Panc1 (cell line): ENCODE results near the gene SUPT20HL2. TPM values are rescaled to one million over a fixed set of nuclear protein-coding genes. Genes with fewer than 3 reads are reported as not detected.

Experiments
- ATAC-seq: fragments of 200-7000 bp; cut with Tn5 transposase; 2 replicates; pipeline ENCODE4 v1.9.1; 2020; ENCODE audit warnings: mild to moderate bottlenecking, moderate library complexity
- BruUV-seq: library from RNA; stranded (reverse); fragments of 400-500 nt; replicated peaks from 2 replicates; lab custom pipeline; 2021; lab: Mats Ljungman, UMichigan
- CTCF ChIA-PET: fragments of 300-600 bp; sonication (Branson Sonifier 250); formaldehyde crosslinking; loops from one replicate; lab custom pipeline; 2022; ENCODE audit warnings: antibody characterized with exemption; lab: Charles Lee
- POLR2A ChIA-PET: fragments of 300-600 bp; sonication (Branson Sonifier 250); formaldehyde crosslinking; loops from one replicate; lab custom pipeline; 2022; ENCODE audit warnings: antibody characterized with exemption; lab: Charles Lee
- DNase-seq: peaks from one replicate; pipeline ENCODE4 v3.0.0-alpha.2; 2010; ENCODE audit warnings: low read depth, low spot score
- H3K27ac ChIP-seq: 2 replicates; pipeline ENCODE4 v1.5.1; 2011; ENCODE audit warnings: mild to moderate bottlenecking, low read length, inconsistent platforms
- H3K27me3 ChIP-seq: fragments of 200-500 bp; sonication (Bioruptor generic); 2 replicates; pipeline ENCODE4 v1.6.0; 2014; ENCODE audit warnings: low read length, inconsistent platforms; ENCODE audit not compliant: control insufficient read depth, insufficient read depth
- H3K36me3 ChIP-seq: fragments of 200-500 bp; sonication (Bioruptor generic); 2 replicates; pipeline ENCODE4 v1.5.1; 2014; ENCODE audit warnings: inconsistent platforms, mild to moderate bottlenecking, low read length, moderate library complexity; ENCODE audit not compliant: control insufficient read depth, insufficient read depth
- H3K4me1 ChIP-seq: 2 replicates; pipeline ENCODE4 v1.5.1; 2011; ENCODE audit warnings: inconsistent platforms, mild to moderate bottlenecking, low read length, moderate library complexity; ENCODE audit not compliant: control insufficient read depth, insufficient read depth
- H3K4me3 ChIP-seq, 2 experiments: 2 replicates each; pipeline ENCODE4 v1.5.1; 2011 to 2012; ENCODE audit warnings: low read depth in 2 of 2, low read length in 2 of 2, mild to moderate bottlenecking in 2 of 2, inconsistent platforms in 1 of 2, moderate library complexity in 1 of 2
- H3K9me3 ChIP-seq: fragments of 200-500 bp; sonication (Bioruptor generic); 2 replicates; pipeline ENCODE4 v1.5.1; 2014; ENCODE audit warnings: low read depth, mild to moderate bottlenecking, inconsistent platforms, low read length, moderate library complexity; ENCODE audit not compliant: control insufficient read depth, insufficient read depth
- CTCF ChIP-seq: fragments of 450-650 bp; IDR thresholded peaks from 2 replicates; pipeline ENCODE4 v1.5.1; 2017; ENCODE audit warnings: mild to moderate bottlenecking
- POLR2AphosphoS5 ChIP-seq: IDR thresholded peaks from 2 replicates; pipeline ENCODE4 v1.6.1; 2012; ENCODE audit warnings: mild to moderate bottlenecking, low read depth, low read length, moderate library complexity
- REST ChIP-seq, 2 experiments: IDR thresholded peaks; 2 replicates each; pipeline ENCODE4 v1.6.1; 2011 to 2012; ENCODE audit warnings: low read depth in 2 of 2, control low read depth in 1 of 2, low read length in 1 of 2, mild to moderate bottlenecking in 1 of 2, moderate library complexity in 1 of 2; ENCODE audit not compliant: insufficient read depth in 1 of 2
- SIN3A ChIP-seq: IDR thresholded peaks from 2 replicates; pipeline ENCODE4 v1.6.1; 2012; ENCODE audit warnings: low read depth, mild to moderate bottlenecking, low read length, moderate library complexity, borderline replicate concordance; ENCODE audit not compliant: insufficient read depth
- TCF7L2 ChIP-seq: IDR thresholded peaks from 2 replicates; pipeline ENCODE4 v1.6.1; 2011; ENCODE audit warnings: mild to moderate bottlenecking, low read depth, low read length, inconsistent platforms
- in situ Hi-C: cut with HindIII; loops from 2 replicates; pipeline ENCODE4 v1.10.0; 2016; ENCODE audit warnings: low sequenced_read_pairs, low pct_unique_long_range_greater_than_20kb
- intact Hi-C: fragments of 100-400 bp; cut with micrococcal nuclease; formaldehyde crosslinking; loops from one replicate; pipeline ENCODE4 v1.10.0; 2022; ENCODE audit not compliant: unreplicated experiment
- total RNA-seq: library from RNA; stranded (reverse); gene quantifications from one replicate; pipeline ENCODE4 v1.2.1, GENCODE V29; 2021; ENCODE audit not compliant: unreplicated experiment

SUPT20HL2 gene
- total RNA-seq, 1 experiment from 2014 or later: not detected

GRCh38 chrX:24321741-24322395 lies 8.0 kb upstream of the SUPT20HL2 start:
- TF ChIP-seq TCF7L2 (no peak), SIN3A (no peak), REST (IDR thresholded peaks at IDR 0.05; ENCODE audit: insufficient read depth in 1 of 2, low read depth in 2 of 2, low read length in 1 of 2) (no peak), POLR2AphosphoS5 (no peak), CTCF (no peak)
- no peak for ATAC-seq
- in situ Hi-C loops (no loop called here), intact Hi-C loops (no loop called here)
- Histone ChIP-seq H3K9me3 (no peaks in the 10 kb centered on the region), H3K27ac (no peak overlapping the region), H3K27me3 (no peaks in the 10 kb centered on the region), H3K4me1 (no peaks in the 10 kb centered on the region), H3K4me3 (no peak overlapping the region), H3K36me3 (no peaks in the 10 kb centered on the region)
- CTCF ChIA-PET: no interaction called here
- no peak for DNase-seq
- POLR2A ChIA-PET: no interaction called here
- BruUV-seq: no TSS peak

- Histone ChIP-seq H3K36me3 (no peaks in the 10 kb centered on the region), H3K9me3 (no peaks in the 10 kb centered on the region), H3K4me1 (no peaks in the 10 kb centered on the region), H3K4me3 (no peak overlapping the region), H3K27me3 (no peaks in the 10 kb centered on the region), H3K27ac (no peak overlapping the region)
- intact Hi-C loops: no loop called here
- in situ Hi-C loops: no loop called here
- TF ChIP-seq TCF7L2 (no peak), POLR2AphosphoS5 (no peak), CTCF (no peak), SIN3A (no peak), REST (IDR thresholded peaks at IDR 0.05; ENCODE audit: insufficient read depth in 1 of 2, low read depth in 2 of 2, low read length in 1 of 2) (no peak)
- CTCF ChIA-PET: no interaction called here
- POLR2A ChIA-PET: no interaction called here
- DNase-seq: no peak
- no peak for ATAC-seq
- BruUV-seq: no TSS peak
Measured at GRCh38 chrX:24317567-24317966, 3.7 kb upstream of the SUPT20HL2 start.
